C4-2B (cell line): ENCODE data around the gene LMCD1.

Experiments used
- H3K27ac ChIP-seq: fragments of 450-650 bp; 2 replicates; pipeline ENCODE4 v1.5.1; 2017
- CTCF ChIP-seq: fragments of 450-650 bp; conservative IDR thresholded peaks from 2 replicates; pipeline ENCODE4 v1.5.1; 2017; ENCODE audit warnings: mild to moderate bottlenecking
- ZFX ChIP-seq: fragments of 450-650 bp; IDR thresholded peaks from 2 replicates; pipeline ENCODE4 v1.6.1; 2017

The LMCD1 gene

DNA sequence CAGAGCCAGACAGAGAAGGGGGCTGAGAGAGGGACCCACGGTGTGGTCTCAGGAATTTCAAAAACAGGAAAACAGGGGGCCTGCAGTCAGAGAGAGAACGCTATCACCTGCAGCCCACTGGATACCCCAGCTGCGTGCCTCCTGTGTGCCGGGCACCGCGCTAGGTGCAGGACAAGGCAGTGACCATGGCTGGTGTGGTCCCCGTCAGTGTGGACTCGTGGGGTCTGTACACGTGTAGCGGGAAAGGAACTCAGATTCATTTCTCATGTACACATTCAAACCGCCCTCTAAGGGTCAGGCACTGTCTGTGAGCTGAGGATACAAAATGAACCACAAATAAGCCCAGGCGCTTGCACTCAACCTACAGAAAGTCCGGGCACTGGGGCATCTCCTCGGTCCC, 122.1 kb downstream of the LMCD1 start:
- TF ChIP-seq CTCF (no peak), ZFX (no peak)
- no peak overlapping the region for H3K27ac ChIP-seq
